Transverse colon (tissue), 4 donors: ENCODE data around the gene CDH13. TPM values are rescaled to one million over a fixed set of nuclear protein-coding genes. Genes with fewer than 3 reads are reported as not detected.

ENCODE experiments used
- DNase-seq: peaks from one replicate; pipeline ENCODE4 v3.0.0-alpha.2; 2019
- H3K27ac ChIP-seq, 4 donors: fragments of 200-600 bp; sonication (generic); 2 replicates each; pipeline ENCODE4 v1.5.1; 2016 to 2018; ENCODE audit warnings: inconsistent platforms in 4 of 4
- H3K27me3 ChIP-seq: fragments of 200-600 bp; sonication (generic); 2 replicates; pipeline ENCODE4 v1.5.1; 2017; ENCODE audit warnings: inconsistent platforms
- H3K36me3 ChIP-seq, 4 donors: fragments of 200-600 bp; sonication (generic); 2 replicates each; pipeline ENCODE4 v1.5.1; 2017 to 2019; ENCODE audit warnings: inconsistent platforms in 4 of 4
- H3K4me1 ChIP-seq, 4 donors: fragments of 200-600 bp; sonication (generic); 2 replicates each; pipeline ENCODE4 v1.5.1; 2017 to 2020; ENCODE audit warnings: inconsistent platforms in 4 of 4
- H3K4me3 ChIP-seq, 4 donors: fragments of 200-600 bp; sonication (generic); 1 replicate in 1 of 4; 2 replicates in 3 of 4; pipeline versions ENCODE4 v1.5.1 to v1.6.1; 2017 to 2019; ENCODE audit warnings: inconsistent platforms in 4 of 4
- H3K9me3 ChIP-seq, 2 donors: fragments of 200-600 bp; sonication (generic); 2 replicates each; pipeline ENCODE4 v1.5.1; 2017 to 2019; ENCODE audit warnings: inconsistent platforms in 2 of 2
- CTCF ChIP-seq, 5 experiments: fragments of 200-600 bp in 3 of 5; fragments of 450-650 bp in 2 of 5; sonication (generic) in 3 of 5; IDR thresholded peaks; 1 replicate in 2 of 5; 2 replicates in 3 of 5; pipeline ENCODE4 v1.5.1; 2016 to 2017; ENCODE audit warnings: antibody characterized with exemption in 5 of 5, inconsistent platforms in 3 of 5, mild to moderate bottlenecking in 2 of 5, moderate library complexity in 1 of 5
- EP300 ChIP-seq: sonication (generic); formaldehyde crosslinking; IDR thresholded peaks from one replicate; pipeline ENCODE4 v1.6.1; 2017; ENCODE audit warnings: antibody characterized with exemption, low read depth
- POLR2A ChIP-seq: fragments of 450-650 bp; IDR thresholded peaks from one replicate; pipeline ENCODE4 v1.6.1; 2016; ENCODE audit warnings: antibody characterized with exemption, mild to moderate bottlenecking, moderate library complexity
- POLR2AphosphoS5 ChIP-seq, 3 donors: sonication (generic); formaldehyde crosslinking; IDR thresholded peaks; one replicate each; pipeline ENCODE4 v1.6.1; 2016; ENCODE audit warnings: antibody characterized with exemption in 3 of 3
- WGBS, 2 donors: methylation state at CpG; one replicate each; pipeline ENCODE4 v1.1.5; 2018; ENCODE audit warnings: low coverage in 1 of 2; 5-methylcytosine and 5-hydroxymethylcytosine counted together
- in situ Hi-C, 4 donors: fragments of 200-750 bp; cut with MboI; loops; one replicate each; pipeline versions ENCODE4 v1.15.0 to v1.15.1; 2017; ENCODE audit warnings: low sequenced_read_pairs in 3 of 4, low pct_ligation_motif_present in 1 of 4, low pct_unique_long_range_greater_than_20kb in 1 of 4
- intact Hi-C: fragments of 100-400 bp; cut with DNase I; formaldehyde crosslinking; loops from one replicate; pipeline ENCODE4 v1.15.1; 2023; ENCODE audit warnings: low total_unique reads
- total RNA-seq, 4 donors: library from RNA; depleted of rRNA; stranded (reverse); fragments of >200 nt; gene quantifications; one replicate each; pipeline ENCODE4 v1.1.0, GENCODE V29; 2016

Gene CDH13
- total RNA-seq, 4 donors from 2014 or later = 3.8 to 28.1 (median 5.8) TPM

- intact Hi-C loops (loop anchor here (10.0 kb wide), 1 partner anchor 1462 kb away; no protein-coding TSS in a partner anchor), in situ Hi-C loops (no loop called here)
- H3K27me3 ChIP-seq = no peaks in the 10 kb centered on the region
- TF ChIP-seq POLR2AphosphoS5 (IDR thresholded peaks at IDR 0.05) = no peak
- TF ChIP-seq CTCF (IDR thresholded peaks at IDR 0.05) = no peak
- no peak for TF ChIP-seq POLR2A
- H3K27ac ChIP-seq = no peak overlapping the region
- no peaks in the 10 kb centered on the region for H3K9me3 ChIP-seq
- no peak overlapping the region for H3K4me3 ChIP-seq
- DNase-seq = no peak
- no peaks in the 10 kb centered on the region for H3K36me3 ChIP-seq
- H3K4me1 ChIP-seq = no peaks in the 10 kb centered on the region
- 54 to 64% methylated on average over 6 to 7 of the region's 7 CpGs for WGBS, 2 donors
These were observed 310.3 kb downstream of the CDH13 start for GRCh38 chr16:82936941-82937551.

GRCh38 chr16:82937926-82938520 is 311.3 kb downstream of the CDH13 start:
- in situ Hi-C loops (no loop called here), intact Hi-C loops (loop anchor here (10.0 kb wide), 1 partner anchor 1463 kb away; no protein-coding TSS in a partner anchor)
- Histone ChIP-seq H3K4me1 (no peaks in the 10 kb centered on the region), H3K27me3 (no peaks in the 10 kb centered on the region), H3K36me3 (no peaks in the 10 kb centered on the region), H3K27ac (no peak overlapping the region), H3K4me3 (no peak overlapping the region), H3K9me3 (no peaks in the 10 kb centered on the region)
- 75 to 83% methylated on average over 7 of the region's 7 CpGs for WGBS, 2 donors
- TF ChIP-seq CTCF (IDR thresholded peaks at IDR 0.05) = no peak
- no peak for TF ChIP-seq EP300
- TF ChIP-seq POLR2A = no peak
- no peak for TF ChIP-seq POLR2AphosphoS5 (IDR thresholded peaks at IDR 0.05)
- DNase-seq = no peak

GRCh38 chr16:82943371-82943770 is 316.6 kb downstream of the CDH13 start:
- DNase-seq = no peak
- 89 to 92% methylated on average over 1 of the region's 1 CpG for WGBS, 2 donors
- Histone ChIP-seq H3K9me3 (no peaks in the 10 kb centered on the region), H3K36me3 (no peaks in the 10 kb centered on the region), H3K27me3 (no peaks in the 10 kb centered on the region), H3K27ac (no peak overlapping the region), H3K4me3 (no peak overlapping the region), H3K4me1 (no peaks in the 10 kb centered on the region)
- no peak for TF ChIP-seq EP300
- TF ChIP-seq CTCF (IDR thresholded peaks at IDR 0.05) = no peak
- no peak for TF ChIP-seq POLR2AphosphoS5 (IDR thresholded peaks at IDR 0.05)
- no peak for TF ChIP-seq POLR2A
- intact Hi-C loops = no loop called here
- in situ Hi-C loops = no loop called here

GRCh38 chr16:82945420-82946101 is 318.8 kb downstream of the CDH13 start:
- H3K27me3 ChIP-seq = no peaks in the 10 kb centered on the region
- TF ChIP-seq EP300 (no peak), CTCF (IDR thresholded peaks at IDR 0.05) (no peak), POLR2A (no peak), POLR2AphosphoS5 (IDR thresholded peaks at IDR 0.05) (no peak)
- no peak for DNase-seq
- H3K4me1 ChIP-seq = no peaks in the 10 kb centered on the region
- intact Hi-C loops (no loop called here), in situ Hi-C loops (no loop called here)
- no peaks in the 10 kb centered on the region for H3K36me3 ChIP-seq
- no peak overlapping the region for H3K4me3 ChIP-seq
- no peaks in the 10 kb centered on the region for H3K9me3 ChIP-seq
- H3K27ac ChIP-seq = no peak overlapping the region
- 80 to 81% methylated on average over 12 of the region's 12 CpGs for WGBS, 2 donors
